Measurements from ENCODE around the gene NR3C1.

DNA sequence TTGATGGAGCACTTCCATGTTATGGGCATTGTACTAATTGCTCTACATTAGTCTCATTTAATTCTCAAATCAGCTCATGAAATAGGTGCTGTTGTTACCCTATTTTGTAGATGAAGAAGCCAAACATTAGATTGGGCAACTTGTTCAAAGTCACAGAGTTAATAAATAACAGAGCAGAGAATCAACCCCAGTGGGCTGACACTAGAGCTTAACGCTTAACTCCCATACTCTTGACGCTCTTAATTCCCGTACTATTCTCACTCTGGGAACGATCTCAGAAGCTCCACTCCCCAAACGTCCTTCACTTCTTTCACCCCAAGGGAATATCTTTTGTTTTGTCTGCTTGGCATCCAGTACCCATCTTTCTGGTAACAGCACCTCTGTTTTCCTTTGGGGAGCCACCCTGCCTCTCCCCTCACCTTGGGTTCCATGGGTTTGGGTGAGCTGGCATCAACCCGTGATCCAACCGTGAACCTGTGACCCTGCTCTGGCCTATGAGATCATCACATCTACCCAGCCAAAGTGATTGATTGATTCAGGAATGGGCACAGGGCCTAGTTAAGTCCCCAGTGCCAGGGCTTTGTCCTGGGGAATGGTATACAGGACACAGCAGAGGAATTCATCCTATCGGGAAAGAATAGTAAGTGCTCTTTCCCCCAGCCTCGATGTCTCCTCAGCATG, 169.2 kb downstream of the NR3C1 start:
- TF ChIP-seq SNAI2 (CRISPR knock-in tag; IDR thresholded peaks at IDR 0.05) (no peak), ARNTL (CRISPR knock-in tag; IDR thresholded peaks at IDR 0.05; ENCODE audit: borderline replicate concordance, low read depth) (no peak)
- TF ChIP-seq, protein P1, sequence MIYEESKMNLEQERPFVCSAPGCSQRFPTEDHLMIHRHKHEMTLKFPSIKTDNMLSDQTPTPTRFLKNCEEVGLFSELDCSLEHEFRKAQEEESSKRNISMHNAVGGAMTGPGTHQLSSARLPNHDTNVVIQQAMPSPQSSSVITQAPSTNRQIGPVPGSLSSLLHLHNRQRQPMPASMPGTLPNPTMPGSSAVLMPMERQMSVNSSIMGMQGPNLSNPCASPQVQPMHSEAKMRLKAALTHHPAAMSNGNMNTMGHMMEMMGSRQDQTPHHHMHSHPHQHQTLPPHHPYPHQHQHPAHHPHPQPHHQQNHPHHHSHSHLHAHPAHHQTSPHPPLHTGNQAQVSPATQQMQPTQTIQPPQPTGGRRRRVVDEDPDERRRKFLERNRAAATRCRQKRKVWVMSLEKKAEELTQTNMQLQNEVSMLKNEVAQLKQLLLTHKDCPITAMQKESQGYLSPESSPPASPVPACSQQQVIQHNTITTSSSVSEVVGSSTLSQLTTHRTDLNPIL (CRISPR knock-in tag; IDR thresholded peaks at IDR 0.05; ENCODE audit: low read depth), result no peak

Measured in SK-N-SH treated with all-trans-retinoic acid at 6 μM for 48 hours (cell line).